ENCODE results near the gene SLAMF6.

Gene SLAMF6

GRCh38 chr1:160522622-160523345 is at the start of gene SLAMF6:
Gene SLAMF6 (minus strand): TSS chr1:160523255. CDS start chr1:160523192, 63 bp downstream.
- TF ChIP-seq GATA2 (IDR thresholded peaks at IDR 0.05; ENCODE audit: low read depth, low read length): no peak
- no peak for TF ChIP-seq GATA3 (IDR thresholded peaks at IDR 0.05; ENCODE audit: low read depth, low read length)

DNA sequence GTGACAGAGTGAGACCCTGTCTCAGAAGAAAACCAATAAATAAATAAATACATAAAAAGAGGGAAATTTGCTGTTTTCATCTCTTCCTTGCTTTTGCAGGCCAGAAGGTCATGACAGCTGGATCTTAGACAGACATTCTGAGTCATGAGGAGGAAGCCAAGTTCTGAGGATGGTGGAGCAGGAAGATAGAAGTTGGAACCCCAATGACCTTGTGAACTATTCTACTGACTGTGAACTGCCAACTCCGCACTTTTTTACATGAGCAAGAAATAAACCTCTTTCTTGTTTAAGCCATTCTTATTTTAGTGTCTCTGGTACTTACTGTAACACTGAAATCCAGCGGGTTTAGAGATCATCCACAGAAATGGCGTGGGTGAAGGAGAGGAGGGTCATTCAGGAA is 47.8 kb upstream of the SLAMF6 start:
- TF ChIP-seq GATA2 (IDR thresholded peaks at IDR 0.05; ENCODE audit: low read depth, low read length): no peak
- no peak for TF ChIP-seq GATA3 (IDR thresholded peaks at IDR 0.05; ENCODE audit: low read depth, low read length)

DNA sequence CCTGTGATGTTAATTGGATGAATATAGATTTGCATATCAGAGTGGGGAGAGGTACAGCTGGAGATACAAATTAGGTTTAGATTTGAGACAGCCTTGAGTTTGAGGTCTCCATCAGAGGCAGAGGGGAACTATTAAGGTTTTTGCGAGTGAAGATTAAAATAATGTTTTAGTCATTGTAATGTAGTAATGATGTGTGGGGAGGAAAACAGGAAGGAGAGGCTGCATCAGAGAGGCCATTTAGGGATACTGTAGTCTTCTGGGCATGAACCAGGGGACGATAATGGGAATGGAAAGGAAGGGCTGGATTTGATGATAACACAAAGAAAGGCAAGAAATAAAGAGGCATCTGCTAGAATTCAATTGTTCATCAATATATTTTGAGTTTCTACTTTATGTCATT is 46.8 kb upstream of the SLAMF6 start:
- no peak for TF ChIP-seq GATA2 (IDR thresholded peaks at IDR 0.05; ENCODE audit: low read depth, low read length)
- TF ChIP-seq GATA3 (IDR thresholded peaks at IDR 0.05; ENCODE audit: low read depth, low read length): no peak

- TF ChIP-seq GATA3 (IDR thresholded peaks at IDR 0.05; ENCODE audit: low read depth, low read length) (no peak), GATA2 (IDR thresholded peaks at IDR 0.05; ENCODE audit: low read depth, low read length) (no peak)
Observed at GRCh38 chr1:160567858-160568682, 45.0 kb upstream of the SLAMF6 start.

- no peak for TF ChIP-seq GATA2 (IDR thresholded peaks at IDR 0.05; ENCODE audit: low read depth, low read length)
- TF ChIP-seq GATA3 (IDR thresholded peaks at IDR 0.05; ENCODE audit: low read depth, low read length): no peak
Observed at GRCh38 chr1:160567341-160567740, 44.3 kb upstream of the SLAMF6 start.

- TF ChIP-seq GATA2 (IDR thresholded peaks at IDR 0.05; ENCODE audit: low read depth, low read length) (no peak), GATA3 (IDR thresholded peaks at IDR 0.05; ENCODE audit: low read depth, low read length) (no peak)
Observed at GRCh38 chr1:160565564-160565963, 42.5 kb upstream of the SLAMF6 start.

- TF ChIP-seq GATA3 (IDR thresholded peaks at IDR 0.05; ENCODE audit: low read depth, low read length) (no peak), GATA2 (IDR thresholded peaks at IDR 0.05; ENCODE audit: low read depth, low read length) (no peak)
Observed at GRCh38 chr1:160560806-160561205, 37.8 kb upstream of the SLAMF6 start.

GRCh38 chr1:160560045-160560705 is 37.1 kb upstream of the SLAMF6 start:
- TF ChIP-seq GATA3 (IDR thresholded peaks at IDR 0.05; ENCODE audit: low read depth, low read length) (no peak), GATA2 (IDR thresholded peaks at IDR 0.05; ENCODE audit: low read depth, low read length) (no peak)

DNA sequence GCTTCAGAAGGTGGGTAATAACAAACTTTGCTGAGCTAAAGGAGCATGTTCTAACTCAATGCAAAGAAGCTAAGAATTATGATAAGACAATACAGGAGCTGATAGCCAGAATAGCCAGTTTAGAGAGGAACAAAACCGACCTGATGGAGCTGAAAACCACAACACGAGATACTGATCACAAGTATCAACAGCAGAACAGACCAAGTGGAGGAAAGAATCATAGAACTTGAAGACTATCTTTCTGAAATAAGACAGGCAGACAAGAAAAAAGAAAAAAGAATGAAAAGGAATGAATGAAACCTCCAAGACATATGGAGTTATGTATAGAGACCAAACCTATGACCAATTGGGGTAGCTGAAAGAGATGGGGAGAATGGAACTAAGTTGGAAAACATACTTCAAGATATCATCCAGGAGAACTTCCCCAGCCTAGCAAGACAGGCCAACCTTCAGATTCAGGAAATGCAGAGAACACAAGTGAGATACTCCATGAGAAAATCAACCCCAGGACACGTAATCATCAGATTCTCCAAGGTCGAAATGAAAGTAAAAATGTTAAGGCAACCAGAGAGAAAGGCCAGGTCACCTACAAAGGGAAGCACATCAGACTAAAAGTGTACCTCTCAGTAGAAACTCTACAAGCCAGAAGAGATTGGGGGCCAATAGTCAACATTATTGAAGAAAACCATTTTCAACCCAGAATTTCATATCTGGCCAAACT is 35.8 kb upstream of the SLAMF6 start:
- TF ChIP-seq GATA2 (IDR thresholded peaks at IDR 0.05; ENCODE audit: low read depth, low read length) (no peak), GATA3 (IDR thresholded peaks at IDR 0.05; ENCODE audit: low read depth, low read length) (no peak)

GRCh38 chr1:160553778-160554177 is 30.7 kb upstream of the SLAMF6 start:
- TF ChIP-seq GATA2 (IDR thresholded peaks at IDR 0.05; ENCODE audit: low read depth, low read length) (no peak), GATA3 (IDR thresholded peaks at IDR 0.05; ENCODE audit: low read depth, low read length) (no peak)

GRCh38 chr1:160552425-160552824 is 29.4 kb upstream of the SLAMF6 start:
- TF ChIP-seq GATA3 (IDR thresholded peaks at IDR 0.05; ENCODE audit: low read depth, low read length): no peak

GRCh38 chr1:160550572-160551034 is 27.5 kb upstream of the SLAMF6 start:
- TF ChIP-seq GATA2 (IDR thresholded peaks at IDR 0.05; ENCODE audit: low read depth, low read length) (no peak), GATA3 (IDR thresholded peaks at IDR 0.05; ENCODE audit: low read depth, low read length) (no peak)

DNA sequence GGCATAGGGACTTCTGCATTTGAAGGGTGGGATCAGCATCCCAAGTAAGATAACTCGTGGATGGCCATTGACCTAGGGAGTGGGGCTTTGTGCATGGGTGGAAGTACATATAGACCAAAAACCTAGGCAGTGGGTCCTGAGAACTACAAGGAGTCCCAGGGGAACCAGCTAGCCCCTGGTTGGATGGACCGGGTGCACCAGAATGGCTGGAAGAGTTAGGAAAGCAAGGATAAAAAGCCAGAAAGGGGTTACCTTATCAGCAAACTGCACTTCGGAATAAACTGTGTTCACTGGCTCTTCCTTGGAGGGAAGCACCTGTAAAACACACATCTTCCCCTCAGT is 26.6 kb upstream of the SLAMF6 start:
- TF ChIP-seq GATA2 (IDR thresholded peaks at IDR 0.05; ENCODE audit: low read depth, low read length) (no peak), GATA3 (IDR thresholded peaks at IDR 0.05; ENCODE audit: low read depth, low read length) (no peak)

Data from SH-SY5Y (cell line).